ENCODE results near the gene UBE2S. TPM values are rescaled to one million over a fixed set of nuclear protein-coding genes. Genes with fewer than 3 reads are reported as not detected.
"Not testable (repeated sequence)": the region's sequence is repeated elsewhere in the genome, so short reads cannot be mapped to it uniquely, and the experiment has no call there.

UBE2S gene
- polyA plus RNA-seq, 1 donor from 2014 or later: 119 TPM

- Histone ChIP-seq H4K20me1 (ENCODE audit: insufficient read depth) (no peaks in the 10 kb centered on the region), H3K79me2 (replicated peaks; ENCODE audit: insufficient read depth, low read length) (no peaks in the 10 kb centered on the region), H3K9ac (ENCODE audit: low read length) (no peak overlapping the region), H3F3A (ENCODE audit: insufficient read depth, low read length, poor library complexity, severe bottlenecking) (no peaks in the 10 kb centered on the region), H3K9me2 (ENCODE audit: insufficient read depth, low read length) (no peaks in the 10 kb centered on the region), H3K36me3 (ENCODE audit: insufficient read depth, low read length) (no peaks in the 10 kb centered on the region), H3K27ac (ENCODE audit: low read length) (no peak overlapping the region), H3K9me3 (ENCODE audit: low read length) (no peaks in the 10 kb centered on the region), H2AFZ (ENCODE audit: low read depth, low read length) (no peak overlapping the region), H3K4me3 (ENCODE audit: low read length) (no peak overlapping the region), H3K27me3 (ENCODE audit: insufficient read depth, low read depth, low read length) (no peaks in the 10 kb centered on the region), H3K4me2 (ENCODE audit: low read length) (no peak overlapping the region)
- TF ChIP-seq EZH2 (IDR thresholded peaks at IDR 0.05; ENCODE audit: borderline replicate concordance, insufficient read depth, low read length, poor library complexity, severe bottlenecking): no peak
These were observed 15.8 kb upstream of the UBE2S start for GRCh38 chr19:55423225-55424005.

GRCh38 chr19:55421281-55421680 is 13.7 kb upstream of the UBE2S start:
- not testable (repeated sequence) for H3K4me2 ChIP-seq (ENCODE audit: low read length); H3K9me3 ChIP-seq (ENCODE audit: low read length); H3K27ac ChIP-seq (ENCODE audit: low read length); H4K20me1 ChIP-seq (ENCODE audit: insufficient read depth); H3K4me3 ChIP-seq (ENCODE audit: low read length); H3F3A ChIP-seq (ENCODE audit: insufficient read depth, low read length, poor library complexity, severe bottlenecking); H3K27me3 ChIP-seq (ENCODE audit: insufficient read depth, low read depth, low read length); H2AFZ ChIP-seq (ENCODE audit: low read depth, low read length); H3K9ac ChIP-seq (ENCODE audit: low read length); H3K9me2 ChIP-seq (ENCODE audit: insufficient read depth, low read length); H3K36me3 ChIP-seq (ENCODE audit: insufficient read depth, low read length); H3K79me2 ChIP-seq (replicated peaks; ENCODE audit: insufficient read depth, low read length)

GRCh38 chr19:55419624-55420236 is 12.1 kb upstream of the UBE2S start:
- H2AFZ ChIP-seq (ENCODE audit: low read depth, low read length): no peak overlapping the region
- H3K36me3 ChIP-seq (ENCODE audit: insufficient read depth, low read length): no peaks in the 10 kb centered on the region
- TF ChIP-seq TAF1 (IDR thresholded peaks at IDR 0.05; ENCODE audit: low read depth): no peak
- TF ChIP-seq EZH2 (IDR thresholded peaks at IDR 0.05; ENCODE audit: borderline replicate concordance, insufficient read depth, low read length, poor library complexity, severe bottlenecking): no peak
- H3K4me2 ChIP-seq (ENCODE audit: low read length): no peak overlapping the region
- no peaks in the 10 kb centered on the region for H3K9me3 ChIP-seq (ENCODE audit: low read length)
- no peaks in the 10 kb centered on the region for H3K9me2 ChIP-seq (ENCODE audit: insufficient read depth, low read length)
- no peaks in the 10 kb centered on the region for H3F3A ChIP-seq (ENCODE audit: insufficient read depth, low read length, poor library complexity, severe bottlenecking)
- H3K27me3 ChIP-seq (ENCODE audit: insufficient read depth, low read depth, low read length): no peaks in the 10 kb centered on the region
- no peak overlapping the region for H3K27ac ChIP-seq (ENCODE audit: low read length)
- no peaks in the 10 kb centered on the region for H4K20me1 ChIP-seq (ENCODE audit: insufficient read depth)
- H3K9ac ChIP-seq (ENCODE audit: low read length): no peak overlapping the region
- H3K4me3 ChIP-seq (ENCODE audit: low read length): no peak overlapping the region
- H3K79me2 ChIP-seq (replicated peaks; ENCODE audit: insufficient read depth, low read length): no peaks in the 10 kb centered on the region

- no peaks in the 10 kb centered on the region for H3K9me3 ChIP-seq (ENCODE audit: low read length)
- H4K20me1 ChIP-seq (ENCODE audit: insufficient read depth): no peaks in the 10 kb centered on the region
- no peaks in the 10 kb centered on the region for H3K9me2 ChIP-seq (ENCODE audit: insufficient read depth, low read length)
- H3K4me2 ChIP-seq (ENCODE audit: low read length): no peak overlapping the region
- H3K36me3 ChIP-seq (ENCODE audit: insufficient read depth, low read length): no peaks in the 10 kb centered on the region
- no peak for TF ChIP-seq RAD21 (conservative IDR thresholded peaks at IDR 0.05)
- TF ChIP-seq REST (IDR thresholded peaks at IDR 0.05; ENCODE audit: borderline replicate concordance): no peak
- no peak for TF ChIP-seq EP300 (conservative IDR thresholded peaks at IDR 0.05; ENCODE audit: poor library complexity, severe bottlenecking)
- no peak for TF ChIP-seq TAF1 (IDR thresholded peaks at IDR 0.05; ENCODE audit: low read depth)
- no peak for TF ChIP-seq EZH2 (IDR thresholded peaks at IDR 0.05; ENCODE audit: borderline replicate concordance, insufficient read depth, low read length, poor library complexity, severe bottlenecking)
- TF ChIP-seq POLR2AphosphoS5 (IDR thresholded peaks at IDR 0.05): no peak
- no peak for TF ChIP-seq MXI1 (conservative IDR thresholded peaks at IDR 0.05; ENCODE audit: poor library complexity, severe bottlenecking)
- no peak for TF ChIP-seq CTCF (IDR thresholded peaks at IDR 0.05; ENCODE audit: poor library complexity, severe bottlenecking)
- no peak for TF ChIP-seq SMC3 (conservative IDR thresholded peaks at IDR 0.05; ENCODE audit: poor library complexity)
- H3F3A ChIP-seq (ENCODE audit: insufficient read depth, low read length, poor library complexity, severe bottlenecking): no peaks in the 10 kb centered on the region
- no peaks in the 10 kb centered on the region for H3K27me3 ChIP-seq (ENCODE audit: insufficient read depth, low read depth, low read length)
- H2AFZ ChIP-seq (ENCODE audit: low read depth, low read length): no peak overlapping the region
- no peak overlapping the region for H3K4me3 ChIP-seq (ENCODE audit: low read length)
- no peaks in the 10 kb centered on the region for H3K79me2 ChIP-seq (replicated peaks; ENCODE audit: insufficient read depth, low read length)
- H3K27ac ChIP-seq (ENCODE audit: low read length): no peak overlapping the region
- H3K9ac ChIP-seq (ENCODE audit: low read length): no peak overlapping the region
These were observed 11.5 kb upstream of the UBE2S start for GRCh38 chr19:55419103-55419502.
